ENCODE results near the gene KLHL30. TPM values are rescaled to one million over a fixed set of nuclear protein-coding genes. Genes with fewer than 3 reads are reported as not detected.
"Not testable (repeated sequence)": the region's sequence is repeated elsewhere in the genome, so short reads cannot be mapped to it uniquely, and the experiment has no call there.

Gene KLHL30
- total RNA-seq, 2 experiments from 2014 or later: not detected

- Mint-ChIP-seq H3K27ac (no peak overlapping the region), H3K27me3 (no peaks in the 10 kb centered on the region), H3K4me1 (peaks cover 2% of the 10 kb centered on the region), H3K9me3 (no peaks in the 10 kb centered on the region), H3K36me3 (ENCODE audit: low read depth) (no peaks in the 10 kb centered on the region), H3K4me3 (no peak overlapping the region)
- CTCF ChIA-PET: no interaction called here
- DNase-seq: no peak
- POLR2A ChIA-PET: no interaction called here
Measured at GRCh38 chr2:238106698-238107524, 31.6 kb upstream of the KLHL30 start.

DNA sequence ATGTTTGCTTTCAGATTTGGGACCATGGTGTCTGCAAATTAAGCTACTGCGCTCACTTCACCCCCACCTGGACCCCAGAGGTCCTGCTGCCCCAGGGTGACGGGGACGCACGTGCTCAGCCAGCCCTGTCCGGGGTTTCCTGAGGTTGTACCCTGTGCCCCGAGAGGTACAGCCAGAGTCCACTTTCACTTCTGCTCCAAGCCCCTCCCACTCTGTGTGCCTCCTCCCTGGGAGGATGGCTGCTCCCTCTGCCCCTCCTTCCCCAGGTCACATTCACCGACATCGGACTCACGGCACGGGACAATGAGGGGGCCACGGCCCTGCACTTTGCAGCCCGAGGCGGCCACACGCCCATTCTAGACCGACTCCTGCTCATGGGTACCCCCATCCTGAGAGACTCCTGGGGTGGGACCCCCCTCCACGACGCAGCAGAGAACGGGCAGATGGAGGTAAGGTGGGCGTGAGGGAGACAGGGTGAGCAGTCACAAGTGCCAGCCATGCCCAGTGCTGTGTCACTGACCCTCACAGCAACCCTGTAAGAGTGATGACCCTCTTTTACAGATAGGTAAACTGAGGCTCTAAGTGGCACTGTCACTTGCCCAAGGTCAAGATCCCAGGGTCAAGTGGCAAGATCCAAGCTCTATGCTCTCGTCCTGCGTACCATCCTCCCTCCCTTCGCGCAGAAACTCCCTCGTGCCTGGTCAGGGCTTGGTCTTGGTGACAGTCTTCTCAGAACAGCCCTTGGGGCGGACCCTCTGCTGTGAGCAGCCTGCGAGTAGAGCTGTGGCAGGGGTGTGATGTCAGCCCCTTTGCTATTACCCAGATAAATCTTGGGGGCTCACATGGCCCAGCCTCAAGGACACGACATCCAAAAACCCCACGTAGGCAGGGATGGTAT is 30.7 kb upstream of the KLHL30 start:
- Mint-ChIP-seq H3K27ac (no peak overlapping the region), H3K36me3 (ENCODE audit: low read depth) (no peaks in the 10 kb centered on the region), H3K4me1 (peaks cover 2% of the 10 kb centered on the region), H3K9me3 (peaks cover 1% of the 10 kb centered on the region), H3K27me3 (peaks cover 1% of the 10 kb centered on the region), H3K4me3 (no peak overlapping the region)
- CTCF ChIA-PET: no interaction called here
- no peak for DNase-seq
- POLR2A ChIA-PET: no interaction called here

- ChIA-PET CTCF (interaction anchor here (0.7 kb wide), 1 partner anchor 493 kb away, joined by 5 read pairs; no protein-coding TSS in a partner anchor), POLR2A (no interaction called here)
- Mint-ChIP-seq H3K4me3 (no peak overlapping the region), H3K36me3 (ENCODE audit: low read depth) (no peaks in the 10 kb centered on the region), H3K9me3 (peaks cover 4% of the 10 kb centered on the region), H3K27me3 (peaks cover 5% of the 10 kb centered on the region), H3K27ac (no peak overlapping the region), H3K4me1 (peaks cover 2% of the 10 kb centered on the region)
- no peak for DNase-seq
Measured at GRCh38 chr2:238108423-238109183, 29.9 kb upstream of the KLHL30 start.

DNA sequence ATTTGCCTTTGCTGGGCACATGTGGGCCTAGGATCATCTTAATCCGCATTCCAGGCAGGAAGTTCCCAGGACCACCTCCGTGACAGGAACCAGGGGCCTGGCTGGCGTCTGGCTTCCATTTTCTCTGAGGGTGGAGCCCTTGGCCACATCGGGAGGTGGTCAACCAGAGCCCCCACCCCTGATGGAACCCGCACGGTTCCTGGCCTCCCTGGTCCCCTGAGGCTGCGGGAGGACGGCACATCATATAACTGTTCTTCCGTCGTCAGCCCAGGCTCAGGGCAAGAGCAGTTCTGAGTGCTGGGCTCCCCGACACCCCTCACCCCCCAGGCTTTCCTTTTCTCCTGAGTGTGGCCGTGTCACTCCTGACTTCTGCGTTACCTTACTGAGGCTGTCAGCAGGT is 24.9 kb upstream of the KLHL30 start:
- no peaks in the 10 kb centered on the region for H3K36me3 Mint-ChIP-seq (ENCODE audit: low read depth)
- peaks cover 2% of the 10 kb centered on the region for H3K4me1 Mint-ChIP-seq
- H3K27ac Mint-ChIP-seq: no peak overlapping the region
- POLR2A ChIA-PET: no interaction called here
- DNase-seq: no peak
- H3K4me3 Mint-ChIP-seq: no peak overlapping the region
- peaks cover 4% of the 10 kb centered on the region for H3K9me3 Mint-ChIP-seq
- H3K27me3 Mint-ChIP-seq: peaks cover 9% of the 10 kb centered on the region
- CTCF ChIA-PET: no interaction called here

DNA sequence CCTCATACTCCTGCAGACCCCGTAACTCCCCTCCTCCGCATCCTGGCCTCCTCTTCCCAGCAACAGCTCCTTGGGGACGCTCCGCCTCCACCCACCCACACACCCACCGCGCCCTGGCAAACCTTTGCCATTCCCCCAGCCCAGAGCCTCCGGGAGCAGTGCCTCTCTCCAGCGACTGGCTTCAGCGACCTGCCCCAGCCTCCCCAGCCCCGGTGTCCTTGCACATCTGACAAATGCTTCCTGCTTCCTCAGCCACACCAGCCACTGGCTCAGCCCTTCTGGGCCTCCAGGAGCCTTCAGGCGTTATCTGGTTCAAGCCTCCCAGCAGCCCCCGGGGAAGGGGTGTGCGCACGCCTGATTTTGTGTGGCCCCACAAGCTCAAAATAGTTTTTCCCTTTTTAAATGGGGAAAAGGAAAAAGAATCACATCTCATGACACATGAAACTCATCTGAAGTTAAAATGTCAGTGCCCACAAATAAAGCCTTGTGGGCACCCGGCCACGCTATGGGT is 24.1 kb upstream of the KLHL30 start:
- Mint-ChIP-seq H3K9me3 (peaks cover 4% of the 10 kb centered on the region), H3K4me3 (no peak overlapping the region), H3K36me3 (ENCODE audit: low read depth) (no peaks in the 10 kb centered on the region), H3K27me3 (peaks cover 9% of the 10 kb centered on the region), H3K27ac (no peak overlapping the region), H3K4me1 (no peaks in the 10 kb centered on the region)
- DNase-seq: no peak
- CTCF ChIA-PET: no interaction called here
- POLR2A ChIA-PET: no interaction called here

- Mint-ChIP-seq H3K9me3 (peaks cover 4% of the 10 kb centered on the region), H3K27ac (no peak overlapping the region), H3K27me3 (peaks cover 11% of the 10 kb centered on the region), H3K36me3 (ENCODE audit: low read depth) (no peaks in the 10 kb centered on the region), H3K4me3 (no peak overlapping the region), H3K4me1 (no peaks in the 10 kb centered on the region)
- ChIA-PET CTCF (no interaction called here), POLR2A (interaction anchor here (0.6 kb wide), 1 partner anchor 372 kb away, joined by 3 read pairs; no protein-coding TSS in a partner anchor)
- no peak for DNase-seq
Measured at GRCh38 chr2:238114851-238115660, 23.4 kb upstream of the KLHL30 start.

DNA sequence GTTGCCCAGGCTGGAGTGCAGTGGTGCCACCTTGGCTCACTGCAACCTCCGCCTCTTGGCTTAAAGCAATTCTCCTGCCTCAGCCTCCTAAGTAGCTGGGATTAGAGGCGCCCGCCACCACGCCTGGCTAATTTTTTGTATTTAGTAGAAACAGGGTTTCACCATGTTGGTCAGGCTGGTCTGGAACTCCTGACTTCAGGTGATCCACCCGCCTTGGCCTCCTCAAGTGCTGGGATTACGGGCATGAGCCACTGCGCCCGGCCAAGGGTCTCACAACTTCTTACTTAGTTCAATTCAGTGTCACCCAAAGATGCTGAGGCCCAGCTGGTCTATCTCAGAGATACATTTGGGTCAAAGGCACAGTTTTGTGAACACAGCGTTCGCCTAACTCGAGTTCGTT is 22.8 kb upstream of the KLHL30 start:
- H3K36me3 Mint-ChIP-seq (ENCODE audit: low read depth); H3K4me3 Mint-ChIP-seq; H3K9me3 Mint-ChIP-seq; H3K27ac Mint-ChIP-seq; H3K4me1 Mint-ChIP-seq; POLR2A ChIA-PET; DNase-seq; CTCF ChIA-PET: not testable (repeated sequence)
- peaks cover 11% of the 10 kb centered on the region for H3K27me3 Mint-ChIP-seq

- no peaks in the 10 kb centered on the region for H3K36me3 Mint-ChIP-seq (ENCODE audit: low read depth)
- peaks cover 11% of the 10 kb centered on the region for H3K27me3 Mint-ChIP-seq
- no peaks in the 10 kb centered on the region for H3K4me1 Mint-ChIP-seq
- no peak overlapping the region for H3K27ac Mint-ChIP-seq
- no peak overlapping the region for H3K4me3 Mint-ChIP-seq
- ChIA-PET CTCF (no interaction called here), POLR2A (no interaction called here)
- peaks cover 4% of the 10 kb centered on the region for H3K9me3 Mint-ChIP-seq
- DNase-seq: no peak
Measured at GRCh38 chr2:238116298-238117198, 21.9 kb upstream of the KLHL30 start.

DNA sequence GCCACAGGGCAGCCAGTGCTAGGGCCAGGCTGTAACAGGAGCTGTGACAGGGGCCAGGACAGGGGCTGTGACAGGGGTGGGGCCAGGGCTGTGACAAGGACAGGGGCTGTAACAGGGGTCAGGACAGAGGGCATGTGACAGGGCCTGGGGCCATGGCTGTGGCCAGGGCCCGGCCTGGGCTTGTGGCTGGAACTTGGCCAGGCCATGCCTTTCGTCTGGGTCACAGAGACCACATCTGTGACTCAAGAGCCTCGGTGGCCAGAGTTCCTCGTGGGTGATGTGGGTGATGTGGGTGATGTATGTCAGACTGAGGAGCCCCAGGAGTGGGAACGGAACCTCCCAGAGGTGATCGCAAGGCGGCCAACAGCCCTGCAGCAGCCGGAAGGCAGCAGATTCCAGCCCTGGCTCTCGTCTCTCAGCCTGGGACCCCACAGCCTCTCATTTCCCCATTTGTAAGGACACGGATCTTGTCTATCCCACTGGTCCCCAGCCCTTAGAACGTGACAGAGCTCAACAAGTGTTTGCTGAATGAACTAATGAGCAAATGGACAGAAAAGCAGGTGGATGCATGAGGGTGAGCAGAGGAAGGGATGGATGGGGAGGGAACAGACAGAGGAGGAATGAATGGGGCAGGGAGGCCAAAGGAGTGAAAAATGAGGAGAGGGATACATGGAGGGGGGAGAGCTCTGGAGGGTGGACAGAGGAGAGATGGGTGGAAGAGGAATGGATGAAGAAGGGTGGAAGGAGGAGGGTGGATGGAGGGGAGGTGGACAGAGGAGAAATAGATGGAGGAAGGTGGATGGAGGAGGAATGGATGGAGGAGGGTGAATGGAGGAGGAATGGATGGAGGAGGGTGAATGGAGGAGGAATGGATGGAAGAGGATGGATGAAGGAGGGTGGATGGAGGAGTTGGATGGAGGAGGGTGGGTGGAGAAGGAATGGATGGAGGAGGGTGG is 21.0 kb upstream of the KLHL30 start:
- Mint-ChIP-seq H3K27me3 (peaks cover 11% of the 10 kb centered on the region), H3K27ac (no peak overlapping the region), H3K9me3 (peaks cover 4% of the 10 kb centered on the region), H3K36me3 (ENCODE audit: low read depth) (no peaks in the 10 kb centered on the region), H3K4me3 (no peak overlapping the region), H3K4me1 (no peaks in the 10 kb centered on the region)
- no peak for DNase-seq
- CTCF ChIA-PET: no interaction called here
- POLR2A ChIA-PET: no interaction called here

- H3K4me1 Mint-ChIP-seq: no peaks in the 10 kb centered on the region
- CTCF ChIA-PET: no interaction called here
- POLR2A ChIA-PET: no interaction called here
- peaks cover 6% of the 10 kb centered on the region for H3K27me3 Mint-ChIP-seq
- no peak overlapping the region for H3K27ac Mint-ChIP-seq
- DNase-seq: no peak
- no peaks in the 10 kb centered on the region for H3K9me3 Mint-ChIP-seq
- H3K36me3 Mint-ChIP-seq (ENCODE audit: low read depth): no peaks in the 10 kb centered on the region
- H3K4me3 Mint-ChIP-seq: no peak overlapping the region
Measured at GRCh38 chr2:238119756-238120462, 18.6 kb upstream of the KLHL30 start.

Measured in activated CD4-positive, alpha-beta memory T cell treated with anti-CD3 and anti-CD28 coated beads, Interleukin-2, amount 10 ng/mL, durations not matched to agents 7 days and 5 days (primary cell).